NCI-H2081 treated with DMSO at 0.1 percent for 48 hours (cell line): ENCODE results near the gene TMEM54.

Source experiments
- DNase-seq: peaks from one replicate; lab custom pipeline; 2025; lab: John Stamatoyannopoulos, UW

TMEM54 gene, protein sequence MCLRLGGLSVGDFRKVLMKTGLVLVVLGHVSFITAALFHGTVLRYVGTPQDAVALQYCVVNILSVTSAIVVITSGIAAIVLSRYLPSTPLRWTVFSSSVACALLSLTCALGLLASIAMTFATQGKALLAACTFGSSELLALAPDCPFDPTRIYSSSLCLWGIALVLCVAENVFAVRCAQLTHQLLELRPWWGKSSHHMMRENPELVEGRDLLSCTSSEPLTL

GRCh38 chr1:32900956-32901822 lies at the start of gene TMEM54:
Gene TMEM54, minus strand, starts transcription at chr1:32901389. Its CDS starts 151 bp downstream, at chr1:32901238.
- DNase-seq = no peak

DNA sequence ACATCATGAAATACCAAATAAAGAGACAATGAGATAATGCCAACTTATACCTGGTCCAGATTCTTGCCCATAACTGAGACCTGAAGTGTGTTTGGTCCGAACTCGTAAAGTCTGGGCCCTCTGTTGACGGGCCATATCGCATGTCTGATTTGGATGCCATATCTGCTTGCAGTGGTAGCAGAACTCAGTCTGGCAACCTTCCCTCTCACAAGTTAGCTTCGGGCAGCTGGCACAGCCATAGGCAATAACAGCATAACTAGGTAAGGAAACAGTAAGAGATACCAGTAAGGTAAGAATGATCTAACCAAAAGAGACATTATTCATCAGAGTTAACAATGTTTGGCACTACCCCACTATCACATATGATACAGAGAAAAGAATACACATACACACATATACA lies 48.3 kb upstream of the TMEM54 start:
- DNase-seq = no peak

- DNase-seq = no peak
These were observed 47.7 kb upstream of the TMEM54 start for GRCh38 chr1:32948905-32949304.

- no peak for DNase-seq
These were observed 47.2 kb upstream of the TMEM54 start for GRCh38 chr1:32948390-32948722.

- DNase-seq = no peak
These were observed 46.6 kb upstream of the TMEM54 start for GRCh38 chr1:32947669-32948389.

GRCh38 chr1:32946413-32946812 lies 45.2 kb upstream of the TMEM54 start:
- DNase-seq = no peak

- DNase-seq = no peak
These were observed 43.0 kb upstream of the TMEM54 start for GRCh38 chr1:32944180-32944579.

DNA sequence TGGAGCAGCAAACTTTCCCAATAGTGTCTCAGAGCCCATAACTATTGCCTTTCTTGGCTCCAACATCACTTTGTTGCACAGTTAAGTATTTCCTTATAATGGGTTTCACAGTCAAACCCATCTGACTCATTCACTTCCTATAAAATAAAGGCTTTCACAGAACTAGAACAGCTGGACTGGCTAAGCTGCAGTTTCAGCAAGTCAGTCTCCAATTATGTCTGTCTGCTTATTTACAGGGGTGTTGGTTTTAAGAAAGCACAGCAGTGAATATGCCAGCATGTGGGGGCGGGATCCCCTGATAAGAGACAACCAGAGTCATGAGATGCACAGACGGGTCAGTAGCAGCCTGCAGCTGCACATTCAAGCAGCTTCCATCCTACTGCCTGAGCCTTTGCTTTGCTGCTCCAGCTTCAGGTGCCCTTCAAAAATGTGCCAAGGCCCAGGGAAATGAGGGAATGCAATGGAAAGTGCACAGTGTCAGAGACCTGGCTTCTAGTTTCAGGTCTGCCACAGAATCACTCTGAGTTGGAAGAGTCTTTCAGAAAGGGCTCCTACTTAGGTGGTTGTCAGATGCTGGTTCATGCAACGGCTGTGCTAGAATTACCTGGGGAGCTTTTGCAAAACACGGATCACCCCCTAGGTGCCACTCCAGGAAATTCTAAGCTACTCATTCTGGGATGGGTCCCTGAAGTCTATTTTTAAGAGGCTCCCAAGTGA lies 38.6 kb upstream of the TMEM54 start:
- DNase-seq = no peak

DNA sequence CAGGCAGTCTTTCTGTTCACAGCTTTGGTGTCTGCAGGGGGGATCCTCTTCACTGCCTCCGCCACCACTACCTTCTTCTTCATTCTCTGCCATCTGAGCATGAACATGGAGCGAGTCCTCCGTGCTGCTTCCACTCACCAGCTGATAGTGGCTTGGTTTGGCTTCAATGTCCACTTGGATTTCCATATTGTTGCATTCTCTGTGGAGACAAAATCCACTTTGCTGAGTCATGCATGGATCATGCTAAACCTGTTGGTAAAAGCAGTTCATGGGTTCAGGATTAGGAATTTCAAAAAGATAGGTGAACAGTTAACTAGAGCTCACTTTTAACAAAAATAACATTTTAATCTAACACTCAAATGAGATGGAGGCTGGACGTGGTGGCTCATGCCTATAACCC lies 35.9 kb upstream of the TMEM54 start:
- no peak for DNase-seq

DNA sequence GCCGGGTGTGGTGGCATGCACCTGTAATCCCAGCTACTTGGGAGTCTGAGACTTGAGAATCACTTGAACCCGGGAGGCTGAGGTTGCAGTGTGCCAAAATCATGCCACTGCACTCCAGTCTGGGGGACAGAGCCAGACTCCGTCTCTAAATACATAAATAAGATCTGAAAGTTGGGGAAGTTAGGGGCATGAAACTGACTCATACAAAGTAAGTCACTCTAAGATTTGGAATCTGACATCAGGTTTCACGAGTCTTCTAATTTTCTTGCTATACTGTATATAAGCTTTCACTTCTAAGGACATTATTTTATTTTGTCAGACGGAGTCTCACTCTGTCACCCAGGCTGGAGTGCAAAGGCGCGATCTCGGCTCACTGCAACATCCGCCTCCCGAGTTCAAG lies 33.3 kb upstream of the TMEM54 start:
- no peak for DNase-seq

- DNase-seq = no peak
These were observed 32.6 kb upstream of the TMEM54 start for GRCh38 chr1:32933742-32934322.

GRCh38 chr1:32931760-32932159 lies 30.6 kb upstream of the TMEM54 start:
- no peak for DNase-seq

GRCh38 chr1:32929366-32929765 lies 28.2 kb upstream of the TMEM54 start:
- DNase-seq = no peak

DNA sequence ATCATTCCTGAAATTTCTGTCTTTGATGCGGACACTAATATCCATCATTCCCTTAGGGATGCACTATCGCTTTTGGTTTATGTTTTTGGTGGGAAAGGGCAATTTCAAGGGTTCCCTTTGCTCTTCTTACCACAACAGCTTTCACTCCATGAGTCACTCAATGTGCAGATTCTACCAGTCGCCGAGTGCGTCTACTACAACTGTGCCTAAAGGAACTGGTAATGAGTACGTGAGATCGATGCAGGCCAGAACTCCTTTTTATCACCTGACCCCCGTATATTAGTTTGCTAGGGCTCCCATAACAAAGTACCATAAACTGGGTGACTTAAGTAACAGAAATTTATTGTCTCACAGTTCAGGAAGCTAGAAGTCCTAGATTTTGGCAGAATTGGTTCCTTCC lies 27.5 kb upstream of the TMEM54 start:
- no peak for DNase-seq

- DNase-seq = no peak
These were observed 27.1 kb upstream of the TMEM54 start for GRCh38 chr1:32928285-32928684.

- DNase-seq = no peak
These were observed 26.3 kb upstream of the TMEM54 start for GRCh38 chr1:32927441-32927840.

GRCh38 chr1:32926562-32926961 lies 25.4 kb upstream of the TMEM54 start:
- no peak for DNase-seq

GRCh38 chr1:32925403-32926162 lies 24.4 kb upstream of the TMEM54 start:
- DNase-seq = no peak

DNA sequence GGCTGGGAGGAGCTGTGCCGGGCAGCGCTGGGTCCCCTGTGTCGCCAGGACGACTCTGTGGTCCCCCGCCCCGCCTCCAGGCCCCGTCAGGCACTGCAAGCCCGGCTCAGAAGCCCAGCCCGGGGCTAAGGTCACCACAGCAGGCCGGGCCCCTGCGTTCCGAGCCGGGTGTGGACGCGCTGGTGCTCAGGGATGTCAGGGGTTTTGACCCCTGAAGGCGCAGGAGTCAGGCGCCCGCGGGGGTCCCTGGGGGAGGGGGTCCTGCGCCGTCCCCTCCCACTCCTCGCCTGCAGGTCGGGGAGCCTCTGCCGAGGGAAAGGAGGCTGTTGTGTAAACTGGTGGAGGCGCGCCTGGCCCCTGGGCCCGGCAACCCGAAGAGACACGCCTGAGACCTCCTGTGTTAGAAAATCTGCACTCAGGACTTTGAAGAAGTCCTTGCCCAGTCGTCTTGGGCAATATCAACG lies 23.7 kb upstream of the TMEM54 start:
- no peak for DNase-seq

DNA sequence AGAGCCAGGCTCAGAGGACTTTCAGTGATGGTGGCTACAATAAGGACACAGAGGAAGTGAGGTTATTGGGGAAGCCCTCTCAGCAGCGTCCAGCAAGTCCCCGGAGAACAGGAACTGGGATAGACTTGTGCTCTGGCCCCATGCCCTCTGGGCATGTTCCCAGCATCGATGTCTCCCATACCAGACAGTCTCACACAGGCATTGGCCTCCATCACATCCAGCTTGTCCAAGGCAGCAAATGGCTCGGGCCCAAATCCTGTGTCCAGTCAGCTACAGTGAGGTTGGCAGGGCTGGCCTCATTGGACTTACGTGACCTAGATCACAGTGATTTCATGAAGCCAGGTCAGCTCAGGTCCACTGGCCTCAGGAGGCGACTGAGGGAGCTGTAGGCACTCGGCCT lies 19.6 kb upstream of the TMEM54 start:
- no peak for DNase-seq
